Mucosa of descending colon (tissue), 3 donors: ENCODE results near the gene ZNF697. TPM values are rescaled to one million over a fixed set of nuclear protein-coding genes. Genes with fewer than 3 reads are reported as not detected.
"Not testable (repeated sequence)": the region's sequence is repeated elsewhere in the genome, so short reads cannot be mapped to it uniquely, and the experiment has no call there.

ENCODE experiments used
- ATAC-seq: fragments of 200-7000 bp; cut with Tn5 transposase; one replicate; pipeline ENCODE4 v1.9.1; 2020; ENCODE audit warnings: mild to moderate bottlenecking, moderate library complexity
- DNase-seq, 3 donors: peaks; one replicate each; pipeline ENCODE4 v3.0.0-alpha.2; 2020
- H3K36me3 ChIP-seq: fragments of 200-600 bp; one replicate; pipeline ENCODE4 v1.8.0; 2021; ENCODE audit warnings: low read depth, mild to moderate bottlenecking
- H3K4me1 ChIP-seq: fragments of 200-600 bp; one replicate; pipeline ENCODE4 v1.8.0; 2021; ENCODE audit warnings: low read depth, mild to moderate bottlenecking
- H3K4me3 ChIP-seq: fragments of 200-600 bp; one replicate; pipeline ENCODE4 v1.8.0; 2021; ENCODE audit warnings: mild to moderate bottlenecking
- H3K9me3 ChIP-seq: fragments of 200-600 bp; one replicate; pipeline ENCODE4 v1.8.0; 2021; ENCODE audit warnings: mild to moderate bottlenecking
- CTCF ChIP-seq: fragments of 200-600 bp; IDR thresholded peaks from one replicate; pipeline ENCODE4 v1.8.0; 2022; ENCODE audit warnings: antibody characterized with exemption, mild to moderate bottlenecking
- intact Hi-C, 2 donors: fragments of 100-400 bp; cut with DNase I in 1 of 2; cut with micrococcal nuclease in 1 of 2; formaldehyde crosslinking; loops; one replicate each; pipeline versions ENCODE4 v1.11.0 to v1.11.1; 2022; cut with DNase I, micrococcal nuclease
- total RNA-seq, 3 donors: library from RNA; stranded (reverse); fragmentation: NEBNext Ultra II Directional in 2 of 3; extraction: Animal tissue kit (Norgen Biotek cat#: 25700) in 2 of 3; gene quantifications; one replicate each; pipeline versions ENCODE4 v1.2.1 to v1.2.4, GENCODE V29; 2021 to 2023
- donor health status: DM: no; HTN: no; CAD: no; lungs with moderate emphysema.
- donor health status: DM: no; HTN: no; CAD: no.
- donor health status: DM: no; HTN: yes; CAD: no.

ZNF697 gene
- total RNA-seq, 3 donors from 2014 or later, result 1.8 to 7.8 (median 2.8) TPM

- DNase-seq (no peak), ATAC-seq (no peak)
- intact Hi-C loops, result no loop called here
- TF ChIP-seq CTCF, result no peak
- no peaks in the 10 kb centered on the region for H3K36me3 ChIP-seq
- no peaks in the 10 kb centered on the region for H3K9me3 ChIP-seq
- no peak overlapping the region for H3K4me3 ChIP-seq
- no peaks in the 10 kb centered on the region for H3K4me1 ChIP-seq
These were observed 57.7 kb downstream of the ZNF697 start for GRCh38 chr1:119590393-119590792.

DNA sequence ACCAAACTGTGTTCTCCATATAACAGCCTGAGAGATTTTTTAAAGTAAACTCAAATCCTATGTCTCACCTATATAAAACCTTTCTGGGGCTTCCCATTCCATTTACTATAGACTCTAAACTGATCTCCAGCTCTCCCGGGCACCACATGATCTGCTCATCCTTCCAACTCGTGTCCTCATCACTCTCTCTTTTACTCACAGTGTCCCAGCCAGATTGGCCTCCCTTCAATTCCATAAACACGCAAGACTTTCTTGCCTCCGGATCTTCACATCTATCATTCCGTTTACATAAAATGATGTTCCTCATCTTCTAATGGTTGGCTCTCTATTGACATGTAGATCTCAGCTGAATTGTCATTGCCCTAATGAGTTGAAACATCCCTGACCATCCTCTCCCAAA is 59.4 kb downstream of the ZNF697 start:
- no peak for TF ChIP-seq CTCF
- H3K4me3 ChIP-seq, result no peak overlapping the region
- no peaks in the 10 kb centered on the region for H3K9me3 ChIP-seq
- intact Hi-C loops, result no loop called here
- ATAC-seq (no peak), DNase-seq (no peak)
- no peaks in the 10 kb centered on the region for H3K36me3 ChIP-seq
- H3K4me1 ChIP-seq, result no peaks in the 10 kb centered on the region

- Histone ChIP-seq H3K4me3 (no peak overlapping the region), H3K36me3 (no peaks in the 10 kb centered on the region), H3K9me3 (no peaks in the 10 kb centered on the region), H3K4me1 (no peaks in the 10 kb centered on the region)
- DNase-seq (no peak), ATAC-seq (no peak)
- intact Hi-C loops, result no loop called here
- no peak for TF ChIP-seq CTCF
These were observed 60.7 kb downstream of the ZNF697 start for GRCh38 chr1:119587341-119587740.

DNA sequence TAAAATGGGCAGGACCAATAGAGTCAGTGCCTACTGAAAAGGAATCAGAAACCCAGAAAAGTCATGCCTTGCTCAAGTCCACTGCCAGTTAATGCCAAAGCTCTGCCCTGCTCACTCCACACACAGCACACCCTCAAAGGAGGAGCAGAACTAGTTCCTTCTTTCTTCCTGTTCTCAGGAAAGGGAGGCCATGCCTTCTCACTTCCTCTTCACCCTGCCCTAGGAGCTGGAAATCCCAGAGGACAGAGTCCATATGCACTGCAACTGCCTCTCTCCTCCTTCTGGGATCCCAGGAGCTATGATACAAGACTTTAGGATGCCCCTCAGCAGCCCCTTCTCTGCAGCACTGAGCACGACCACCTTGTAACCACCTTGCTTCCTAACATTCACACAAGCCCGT is 62.3 kb downstream of the ZNF697 start:
- intact Hi-C loops, H3K4me3 ChIP-seq, H3K36me3 ChIP-seq, H3K4me1 ChIP-seq, H3K9me3 ChIP-seq: not testable (repeated sequence)
- DNase-seq, result peak in 1 of 3 donors; percentile 25
- ATAC-seq, result peak; percentile 97

DNA sequence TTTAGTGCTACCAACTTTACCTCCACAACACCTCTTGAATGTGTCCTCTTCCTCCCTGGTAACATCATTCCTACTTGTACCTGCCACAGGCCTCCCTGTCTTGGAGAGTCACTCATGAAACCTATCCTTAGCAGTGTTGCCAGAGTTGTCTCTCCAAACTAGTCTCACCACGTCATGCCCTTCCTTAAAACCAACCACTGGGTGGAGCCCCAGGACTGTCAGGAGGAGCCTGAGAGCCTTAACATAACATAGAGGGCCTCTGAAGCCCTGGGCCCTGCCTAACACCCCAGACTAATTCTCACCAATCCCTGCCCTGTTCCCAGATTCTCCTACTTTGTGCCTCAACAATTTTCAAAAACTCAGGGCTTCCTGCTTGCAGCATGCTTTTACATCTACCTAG is 65.3 kb downstream of the ZNF697 start:
- ATAC-seq (peak; percentile 76), DNase-seq (peak in 2 of 3 donors; percentile 50 to 58)
- no peaks in the 10 kb centered on the region for H3K36me3 ChIP-seq
- H3K4me3 ChIP-seq, result no peak overlapping the region
- no peak for TF ChIP-seq CTCF
- no peaks in the 10 kb centered on the region for H3K4me1 ChIP-seq
- H3K9me3 ChIP-seq, result no peaks in the 10 kb centered on the region
- intact Hi-C loops, result no loop called here

- H3K36me3 ChIP-seq, H3K4me3 ChIP-seq, H3K4me1 ChIP-seq, DNase-seq, intact Hi-C loops, H3K9me3 ChIP-seq, ATAC-seq: not testable (repeated sequence)
These were observed 67.0 kb downstream of the ZNF697 start for GRCh38 chr1:119581076-119581475.

GRCh38 chr1:119573886-119574285 is 74.2 kb downstream of the ZNF697 start:
- intact Hi-C loops, result no loop called here
- no peak overlapping the region for H3K4me3 ChIP-seq
- ATAC-seq, result no peak
- H3K4me1 ChIP-seq, result no peaks in the 10 kb centered on the region
- H3K36me3 ChIP-seq, result no peaks in the 10 kb centered on the region
- TF ChIP-seq CTCF, result no peak
- no peak for DNase-seq
- no peaks in the 10 kb centered on the region for H3K9me3 ChIP-seq

GRCh38 chr1:119569930-119570622 is 78.0 kb downstream of the ZNF697 start:
- peak; percentile 44 for ATAC-seq
- H3K4me3 ChIP-seq, H3K9me3 ChIP-seq, H3K4me1 ChIP-seq, DNase-seq, intact Hi-C loops, H3K36me3 ChIP-seq: not testable (repeated sequence)
